Liver (tissue), 9 donors: ENCODE measurements around the gene SAMD4B. TPM values are rescaled to one million over a fixed set of nuclear protein-coding genes. Genes with fewer than 3 reads are reported as not detected.

Experiments used
- DNase-seq: peaks from one replicate; pipeline ENCODE4 v3.0.0-alpha.2; 2017; ENCODE audit warnings: low spot score
- H3K27ac ChIP-seq, 2 donors: one replicate each; pipeline ENCODE4 v1.7.0; 2013; ENCODE audit warnings: inconsistent platforms in 2 of 2, low read length in 2 of 2, control low read depth in 1 of 2, low read depth in 1 of 2, mild to moderate bottlenecking in 1 of 2
- H3K27me3 ChIP-seq, 4 donors: one replicate each; pipeline versions ENCODE4 v1.6.1 to v1.7.0; 2013; ENCODE audit warnings: low read length in 3 of 4, inconsistent platforms in 1 of 4, mild to moderate bottlenecking in 1 of 4, moderate library complexity in 1 of 4; ENCODE audit not compliant: control insufficient read depth in 4 of 4, insufficient read depth in 4 of 4
- H3K36me3 ChIP-seq, 4 donors: one replicate each; pipeline versions ENCODE4 v1.6.1 to v1.7.0; 2013; ENCODE audit warnings: low read length in 3 of 4, mild to moderate bottlenecking in 3 of 4, low read depth in 1 of 4, moderate library complexity in 1 of 4; ENCODE audit not compliant: control insufficient read depth in 4 of 4, insufficient read depth in 3 of 4
- H3K4me1 ChIP-seq, 4 donors: one replicate each; pipeline versions ENCODE4 v1.6.1 to v1.7.0; 2013; ENCODE audit warnings: low read length in 3 of 4, mild to moderate bottlenecking in 3 of 4, moderate library complexity in 1 of 4; ENCODE audit not compliant: control insufficient read depth in 4 of 4, insufficient read depth in 4 of 4
- H3K4me3 ChIP-seq, 3 donors: one replicate each; pipeline versions ENCODE4 v1.6.1 to v1.7.0; 2013; ENCODE audit warnings: low read length in 3 of 3, control low read depth in 1 of 3, low read depth in 1 of 3, mild to moderate bottlenecking in 1 of 3
- H3K9ac ChIP-seq, 2 donors: one replicate each; pipeline ENCODE4 v1.7.0; 2013; ENCODE audit warnings: low read length in 2 of 2, mild to moderate bottlenecking in 2 of 2, moderate library complexity in 2 of 2, control low read depth in 1 of 2, low read depth in 1 of 2
- H3K9me3 ChIP-seq, 4 donors: one replicate each; pipeline versions ENCODE4 v1.6.1 to v1.7.0; 2013; ENCODE audit warnings: low read length in 3 of 4; ENCODE audit not compliant: control insufficient read depth in 4 of 4
- EGR1 ChIP-seq, 2 donors: IDR thresholded peaks; 2 replicates each; pipeline ENCODE4 v1.6.1; 2016 to 2018; ENCODE audit warnings: antibody characterized with exemption in 2 of 2, low read depth in 2 of 2
- FOXA1 ChIP-seq: IDR thresholded peaks from 2 replicates; pipeline ENCODE4 v1.6.1; 2016; ENCODE audit warnings: antibody characterized with exemption
- FOXA2 ChIP-seq: IDR thresholded peaks from 2 replicates; pipeline ENCODE4 v1.6.1; 2016; ENCODE audit warnings: antibody characterized with exemption
- GABPA ChIP-seq, 2 donors: IDR thresholded peaks in 1 of 2; conservative IDR thresholded peaks in 1 of 2; 2 replicates each; pipeline ENCODE4 v1.6.1; 2016; ENCODE audit warnings: antibody characterized with exemption in 2 of 2, mild to moderate bottlenecking in 1 of 2, moderate library complexity in 1 of 2
- HNF4A ChIP-seq, 2 donors: conservative IDR thresholded peaks; 2 replicates each; pipeline ENCODE4 v1.6.1; 2016; ENCODE audit warnings: antibody characterized with exemption in 2 of 2, mild to moderate bottlenecking in 2 of 2
- HNF4G ChIP-seq: IDR thresholded peaks from 2 replicates; pipeline ENCODE4 v1.6.1; 2016; ENCODE audit warnings: antibody characterized with exemption
- JUND ChIP-seq, 2 donors: IDR thresholded peaks; 2 replicates each; pipeline ENCODE4 v1.6.1; 2016; ENCODE audit warnings: antibody characterized with exemption in 2 of 2
- NR2F2 ChIP-seq: IDR thresholded peaks from 2 replicates; pipeline ENCODE4 v1.6.1; 2016; ENCODE audit warnings: antibody characterized with exemption
- RAD21 ChIP-seq, 2 donors: IDR thresholded peaks; 2 replicates each; pipeline ENCODE4 v1.6.1; 2016; ENCODE audit warnings: antibody characterized with exemption in 2 of 2, mild to moderate bottlenecking in 2 of 2
- RXRA ChIP-seq, 2 donors: IDR thresholded peaks; 2 replicates each; pipeline ENCODE4 v1.6.1; 2017 to 2018; ENCODE audit warnings: antibody characterized with exemption in 2 of 2, mild to moderate bottlenecking in 1 of 2
- SP1 ChIP-seq: IDR thresholded peaks from 2 replicates; pipeline ENCODE4 v1.6.1; 2018; ENCODE audit warnings: antibody characterized with exemption, mild to moderate bottlenecking
- TAF1 ChIP-seq: conservative IDR thresholded peaks from 2 replicates; pipeline ENCODE4 v1.6.1; 2016; ENCODE audit warnings: antibody characterized with exemption, mild to moderate bottlenecking
- YY1 ChIP-seq: IDR thresholded peaks from 2 replicates; pipeline ENCODE4 v1.6.1; 2016; ENCODE audit warnings: antibody characterized with exemption, mild to moderate bottlenecking
- WGBS: extraction: QIAGEN DNeasy Blood & Tissue Kit; methylation state at CpG from one replicate; pipeline ENCODE4 v1.1.7; 2013; 5-methylcytosine and 5-hydroxymethylcytosine counted together
- polyA plus RNA-seq, 2 donors: library from polyadenylated mRNA; stranded (reverse) in 1 of 2; unstranded in 1 of 2; fragments of 200-250 nt in 1 of 2; fragments of >200 nt in 1 of 2; fragmentation: Nextera tagmentation in 1 of 2; extraction: Ambion mirVana in 1 of 2; gene quantifications; one replicate each; pipeline versions ENCODE4 v1.2.1 to v1.2.3, GENCODE V29; 2013 to 2015
- total RNA-seq, 2 donors: library from RNA; depleted of rRNA; stranded (reverse); fragments of >200 nt; gene quantifications; one replicate each; pipeline ENCODE4 v1.2.3, GENCODE V29; 2014
- TF ChIP-seq, protein P1 (sequence below): IDR thresholded peaks from 2 replicates; pipeline ENCODE4 v1.6.1; 2016; ENCODE audit warnings: antibody characterized with exemption, mild to moderate bottlenecking
- TF ChIP-seq, protein P2 (sequence below): fragments of 150-350 bp; IDR thresholded peaks from 2 replicates; pipeline ENCODE4 v1.5.1; 2017; ENCODE audit warnings: improper control_type of control experiment, low read depth, low read length; ENCODE audit not compliant: missing input control
- TF ChIP-seq, protein P3 (sequence below): IDR thresholded peaks from 2 replicates; pipeline ENCODE4 v1.6.1; 2016; ENCODE audit warnings: antibody characterized with exemption
- TF ChIP-seq, protein P4 (sequence below): IDR thresholded peaks from 2 replicates; pipeline ENCODE4 v1.6.1; 2016; ENCODE audit warnings: antibody characterized with exemption
- TF ChIP-seq, protein P5 (sequence below): IDR thresholded peaks from 2 replicates; pipeline ENCODE4 v1.6.1; 2016; ENCODE audit warnings: antibody characterized with exemption
- donor health status: healthy.
- donor health status: healthy.
- donor health status: healthy.
- donor health status: healthy.
- donor health status: healthy.

SAMD4B gene
- total and polyA plus RNA-seq, 4 donors = 17.3 to 39.4 (median 30.5) TPM

DNA sequence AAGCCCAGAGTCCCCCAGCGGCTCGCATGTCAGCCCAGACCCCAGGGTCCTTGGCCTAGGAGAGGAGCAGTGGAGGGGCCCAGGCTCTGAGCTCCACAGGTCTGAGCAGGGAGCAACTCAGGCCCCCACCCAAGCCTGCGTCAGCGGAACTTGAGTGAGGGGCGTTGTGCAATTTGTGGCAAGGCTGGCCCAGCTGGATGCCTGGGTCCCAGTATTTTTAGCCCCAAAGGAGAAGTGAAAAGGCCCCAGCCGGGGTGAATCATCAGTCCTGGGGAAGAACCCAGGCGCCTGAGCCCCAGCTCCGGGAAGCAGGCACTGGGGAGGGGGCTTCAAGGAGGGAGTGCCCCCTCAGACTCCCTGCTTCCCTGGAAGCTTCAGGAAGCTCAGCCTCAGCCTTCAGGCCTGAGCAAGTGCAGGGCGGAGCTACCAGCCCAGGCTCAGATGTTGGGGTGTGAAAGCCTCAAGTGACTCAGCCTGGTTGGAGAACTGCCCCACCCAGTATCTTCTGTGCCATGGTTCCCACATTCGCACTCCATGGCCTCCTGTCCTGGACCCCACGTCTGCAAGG lies 56.2 kb downstream of the SAMD4B start:
- Histone ChIP-seq H3K36me3 (peaks cover 0 to 10% (median 7%) of the 10 kb centered on the region in 4 donors), H3K9me3 (no peaks in the 10 kb centered on the region), H3K4me3 (peak overlapping the region in 1 of 3 donors; percentile 8), H3K27me3 (no peaks in the 10 kb centered on the region), H3K27ac (peak overlapping the region; percentile 98), H3K9ac (peak overlapping the region; percentile 72 to 83), H3K4me1 (peaks cover 18 to 47% (median 32%) of the 10 kb centered on the region in 4 donors)
- peak; percentile 55 for DNase-seq
- TF ChIP-seq JUND (IDR thresholded peaks at IDR 0.05) (peak in 1 of 2 donors; percentile 6), YY1 (no peak)
- 72% methylated on average over 11 of the region's 11 CpGs for WGBS

DNA sequence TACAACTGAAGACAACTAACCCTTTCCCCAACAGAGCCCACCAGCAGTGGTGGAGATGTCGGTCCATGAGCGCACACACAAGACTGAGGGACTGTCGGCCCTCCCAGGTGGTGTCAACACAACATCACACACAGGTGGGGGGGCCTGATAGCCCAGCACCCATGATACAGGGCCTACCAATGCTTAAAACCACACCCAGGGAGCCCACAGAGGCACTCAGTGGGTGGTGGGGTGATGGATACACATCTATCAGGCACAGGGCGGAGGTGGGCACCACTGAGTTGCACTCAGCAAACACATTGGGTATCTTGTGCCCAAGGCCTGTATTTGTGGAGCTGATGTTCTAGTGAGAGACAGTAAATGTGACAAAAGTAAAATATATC lies 57.4 kb downstream of the SAMD4B start:
- H3K36me3 ChIP-seq = peaks cover 0 to 3% (median 0%) of the 10 kb centered on the region in 4 donors
- no peak for DNase-seq
- peaks cover 21 to 47% (median 32%) of the 10 kb centered on the region in 4 donors for H3K4me1 ChIP-seq
- H3K9me3 ChIP-seq = no peaks in the 10 kb centered on the region
- H3K27me3 ChIP-seq = no peaks in the 10 kb centered on the region
- TF ChIP-seq TAF1 = no peak
- no peak for TF ChIP-seq RXRA (IDR thresholded peaks at IDR 0.05)
- TF ChIP-seq EGR1 (IDR thresholded peaks at IDR 0.05; ENCODE audit: low read depth in 2 of 2) = no peak
- no peak for TF ChIP-seq NR2F2
- H3K9ac ChIP-seq = no peak overlapping the region
- 99% methylated on average over 4 of the region's 4 CpGs for WGBS
- H3K4me3 ChIP-seq = no peak overlapping the region
- H3K27ac ChIP-seq = peak overlapping the region; percentile 75 to 98

DNA sequence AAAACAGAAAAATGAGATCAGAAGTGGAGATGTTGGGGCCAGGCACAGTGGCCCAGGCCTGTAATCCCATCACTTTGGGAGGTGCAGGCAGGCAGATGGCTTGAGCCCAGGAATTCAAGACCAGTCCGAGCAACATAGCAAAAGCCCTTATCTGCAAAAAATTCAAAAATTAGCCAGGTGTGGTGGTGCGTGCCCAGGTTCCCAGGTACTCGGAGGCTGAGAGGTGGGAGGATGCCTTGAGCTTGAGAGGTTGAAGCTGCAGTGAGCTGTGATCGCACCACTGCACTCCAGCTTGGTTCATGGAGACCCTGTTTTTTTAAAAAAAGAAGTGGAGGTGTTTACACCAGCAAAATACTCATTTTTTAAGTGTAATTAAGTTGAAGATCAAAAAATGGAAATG lies 57.8 kb downstream of the SAMD4B start:
- Histone ChIP-seq H3K27me3 (no peaks in the 10 kb centered on the region), H3K36me3 (peaks cover 0 to 3% (median 0%) of the 10 kb centered on the region in 4 donors), H3K27ac (peak overlapping the region; percentile 75 to 98), H3K9me3 (no peaks in the 10 kb centered on the region), H3K4me1 (peaks cover 21 to 47% (median 32%) of the 10 kb centered on the region in 4 donors), H3K4me3 (no peak overlapping the region), H3K9ac (no peak overlapping the region)
- 94% methylated on average over 4 of the region's 4 CpGs for WGBS
- TF ChIP-seq SP1 = no peak
- TF ChIP-seq, protein P1, sequence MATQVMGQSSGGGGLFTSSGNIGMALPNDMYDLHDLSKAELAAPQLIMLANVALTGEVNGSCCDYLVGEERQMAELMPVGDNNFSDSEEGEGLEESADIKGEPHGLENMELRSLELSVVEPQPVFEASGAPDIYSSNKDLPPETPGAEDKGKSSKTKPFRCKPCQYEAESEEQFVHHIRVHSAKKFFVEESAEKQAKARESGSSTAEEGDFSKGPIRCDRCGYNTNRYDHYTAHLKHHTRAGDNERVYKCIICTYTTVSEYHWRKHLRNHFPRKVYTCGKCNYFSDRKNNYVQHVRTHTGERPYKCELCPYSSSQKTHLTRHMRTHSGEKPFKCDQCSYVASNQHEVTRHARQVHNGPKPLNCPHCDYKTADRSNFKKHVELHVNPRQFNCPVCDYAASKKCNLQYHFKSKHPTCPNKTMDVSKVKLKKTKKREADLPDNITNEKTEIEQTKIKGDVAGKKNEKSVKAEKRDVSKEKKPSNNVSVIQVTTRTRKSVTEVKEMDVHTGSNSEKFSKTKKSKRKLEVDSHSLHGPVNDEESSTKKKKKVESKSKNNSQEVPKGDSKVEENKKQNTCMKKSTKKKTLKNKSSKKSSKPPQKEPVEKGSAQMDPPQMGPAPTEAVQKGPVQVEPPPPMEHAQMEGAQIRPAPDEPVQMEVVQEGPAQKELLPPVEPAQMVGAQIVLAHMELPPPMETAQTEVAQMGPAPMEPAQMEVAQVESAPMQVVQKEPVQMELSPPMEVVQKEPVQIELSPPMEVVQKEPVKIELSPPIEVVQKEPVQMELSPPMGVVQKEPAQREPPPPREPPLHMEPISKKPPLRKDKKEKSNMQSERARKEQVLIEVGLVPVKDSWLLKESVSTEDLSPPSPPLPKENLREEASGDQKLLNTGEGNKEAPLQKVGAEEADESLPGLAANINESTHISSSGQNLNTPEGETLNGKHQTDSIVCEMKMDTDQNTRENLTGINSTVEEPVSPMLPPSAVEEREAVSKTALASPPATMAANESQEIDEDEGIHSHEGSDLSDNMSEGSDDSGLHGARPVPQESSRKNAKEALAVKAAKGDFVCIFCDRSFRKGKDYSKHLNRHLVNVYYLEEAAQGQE = no peak
- no peak for TF ChIP-seq NR2F2
- TF ChIP-seq, protein P2, sequence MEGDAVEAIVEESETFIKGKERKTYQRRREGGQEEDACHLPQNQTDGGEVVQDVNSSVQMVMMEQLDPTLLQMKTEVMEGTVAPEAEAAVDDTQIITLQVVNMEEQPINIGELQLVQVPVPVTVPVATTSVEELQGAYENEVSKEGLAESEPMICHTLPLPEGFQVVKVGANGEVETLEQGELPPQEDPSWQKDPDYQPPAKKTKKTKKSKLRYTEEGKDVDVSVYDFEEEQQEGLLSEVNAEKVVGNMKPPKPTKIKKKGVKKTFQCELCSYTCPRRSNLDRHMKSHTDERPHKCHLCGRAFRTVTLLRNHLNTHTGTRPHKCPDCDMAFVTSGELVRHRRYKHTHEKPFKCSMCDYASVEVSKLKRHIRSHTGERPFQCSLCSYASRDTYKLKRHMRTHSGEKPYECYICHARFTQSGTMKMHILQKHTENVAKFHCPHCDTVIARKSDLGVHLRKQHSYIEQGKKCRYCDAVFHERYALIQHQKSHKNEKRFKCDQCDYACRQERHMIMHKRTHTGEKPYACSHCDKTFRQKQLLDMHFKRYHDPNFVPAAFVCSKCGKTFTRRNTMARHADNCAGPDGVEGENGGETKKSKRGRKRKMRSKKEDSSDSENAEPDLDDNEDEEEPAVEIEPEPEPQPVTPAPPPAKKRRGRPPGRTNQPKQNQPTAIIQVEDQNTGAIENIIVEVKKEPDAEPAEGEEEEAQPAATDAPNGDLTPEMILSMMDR = no peak
- no peak for TF ChIP-seq EGR1 (IDR thresholded peaks at IDR 0.05; ENCODE audit: low read depth in 2 of 2)
- TF ChIP-seq, protein P3, sequence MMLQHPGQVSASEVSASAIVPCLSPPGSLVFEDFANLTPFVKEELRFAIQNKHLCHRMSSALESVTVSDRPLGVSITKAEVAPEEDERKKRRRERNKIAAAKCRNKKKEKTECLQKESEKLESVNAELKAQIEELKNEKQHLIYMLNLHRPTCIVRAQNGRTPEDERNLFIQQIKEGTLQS = no peak
- TF ChIP-seq RAD21 (IDR thresholded peaks at IDR 0.05) = no peak
- TF ChIP-seq, protein P4, sequence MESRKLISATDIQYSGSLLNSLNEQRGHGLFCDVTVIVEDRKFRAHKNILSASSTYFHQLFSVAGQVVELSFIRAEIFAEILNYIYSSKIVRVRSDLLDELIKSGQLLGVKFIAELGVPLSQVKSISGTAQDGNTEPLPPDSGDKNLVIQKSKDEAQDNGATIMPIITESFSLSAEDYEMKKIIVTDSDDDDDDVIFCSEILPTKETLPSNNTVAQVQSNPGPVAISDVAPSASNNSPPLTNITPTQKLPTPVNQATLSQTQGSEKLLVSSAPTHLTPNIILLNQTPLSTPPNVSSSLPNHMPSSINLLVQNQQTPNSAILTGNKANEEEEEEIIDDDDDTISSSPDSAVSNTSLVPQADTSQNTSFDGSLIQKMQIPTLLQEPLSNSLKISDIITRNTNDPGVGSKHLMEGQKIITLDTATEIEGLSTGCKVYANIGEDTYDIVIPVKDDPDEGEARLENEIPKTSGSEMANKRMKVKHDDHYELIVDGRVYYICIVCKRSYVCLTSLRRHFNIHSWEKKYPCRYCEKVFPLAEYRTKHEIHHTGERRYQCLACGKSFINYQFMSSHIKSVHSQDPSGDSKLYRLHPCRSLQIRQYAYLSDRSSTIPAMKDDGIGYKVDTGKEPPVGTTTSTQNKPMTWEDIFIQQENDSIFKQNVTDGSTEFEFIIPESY = no peak
- no peak for TF ChIP-seq FOXA1
- no peak for TF ChIP-seq GABPA (IDR thresholded peaks at IDR 0.05 in 1 of 2, conservative IDR thresholded peaks at IDR 0.05 in 1 of 2)
- no peak for TF ChIP-seq HNF4A (conservative IDR thresholded peaks at IDR 0.05)
- TF ChIP-seq FOXA2 = no peak
- no peak for TF ChIP-seq TAF1
- no peak for TF ChIP-seq HNF4G
- TF ChIP-seq, protein P5, sequence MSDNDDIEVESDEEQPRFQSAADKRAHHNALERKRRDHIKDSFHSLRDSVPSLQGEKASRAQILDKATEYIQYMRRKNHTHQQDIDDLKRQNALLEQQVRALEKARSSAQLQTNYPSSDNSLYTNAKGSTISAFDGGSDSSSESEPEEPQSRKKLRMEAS = no peak
- TF ChIP-seq JUND (IDR thresholded peaks at IDR 0.05) = no peak
- no peak for TF ChIP-seq YY1
- no peak for TF ChIP-seq RXRA (IDR thresholded peaks at IDR 0.05)
- no peak for DNase-seq
